ENCODE results near the gene YIPF2.

The YIPF2 gene

DNA sequence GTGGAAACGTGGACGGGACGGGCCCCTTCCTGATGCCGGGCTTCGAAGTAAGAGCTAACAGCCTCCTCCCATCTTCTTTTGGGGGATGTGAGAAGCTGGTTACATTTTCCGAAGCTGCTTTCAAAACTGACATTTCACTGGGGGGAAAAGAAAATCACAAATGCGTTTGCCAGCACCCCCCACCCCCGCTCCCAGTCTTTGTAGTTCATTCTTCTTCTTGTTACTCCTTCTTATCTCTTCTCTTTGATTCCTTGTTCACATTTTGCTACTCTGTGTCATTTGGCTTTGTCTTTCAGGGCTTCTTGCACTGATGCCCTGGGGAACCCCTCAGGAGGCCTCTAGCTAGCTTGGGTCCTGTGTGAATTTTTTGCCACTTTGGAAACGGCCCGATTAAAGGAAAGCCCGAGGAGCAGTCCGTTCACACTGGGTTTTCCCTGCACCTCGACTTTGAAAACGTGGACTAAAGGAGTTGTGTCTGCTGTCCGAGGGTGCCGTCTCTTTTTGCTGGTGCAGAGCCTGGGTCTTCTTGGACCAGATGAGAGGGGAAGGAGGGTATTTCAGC lies 55.8 kb downstream of the YIPF2 start:
- DNase-seq = no peak

Measured in stimulated activated CD4-positive, alpha-beta T cell treated with anti-CD3 and anti-CD28 coated beads, Interleukin-1b, Interleukin-23, amount 100 ng/mL, for 48 hours (primary cell).